Neural progenitor cell (in vitro differentiated cells): ENCODE measurements around the gene SMOC2.

ENCODE experiments used
- CTCF ChIP-seq: fragments of 200-600 bp; sonication (generic); IDR thresholded peaks from 2 replicates; pipeline ENCODE4 v1.5.1; 2017; ENCODE audit warnings: antibody characterized with exemption, mild to moderate bottlenecking
- EZH2phosphoT487 ChIP-seq: fragments of 200-600 bp; sonication (generic); IDR thresholded peaks from 2 replicates; pipeline ENCODE4 v1.6.1; 2017; ENCODE audit warnings: antibody characterized with exemption

DNA sequence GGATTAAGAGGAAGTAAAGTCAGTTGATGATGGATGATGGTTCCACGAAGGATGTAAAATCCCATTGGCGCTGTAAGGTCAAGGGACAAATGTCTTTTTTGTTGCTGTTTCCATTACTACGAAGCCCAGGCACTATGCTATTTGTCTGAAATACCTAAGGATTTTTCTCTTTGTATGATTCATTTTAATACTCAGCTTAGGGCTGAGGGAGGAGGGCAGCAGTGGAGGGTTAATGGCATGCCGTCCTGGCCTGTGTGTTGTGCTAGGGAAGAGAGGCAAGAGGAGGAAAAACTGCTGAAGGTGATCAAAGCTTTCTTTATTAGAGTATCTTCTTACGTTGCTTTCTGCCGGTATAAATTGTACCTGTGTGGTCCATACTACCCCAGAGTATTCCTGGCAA is 6.5 kb upstream of the SMOC2 start:
- TF ChIP-seq CTCF, result no peak
- TF ChIP-seq EZH2phosphoT487, result no peak
